Measurements from ENCODE around the gene TWNK.

TWNK gene

GRCh38 chr10:101040851-101041250 lies 53.5 kb downstream of the TWNK start:
- Histone ChIP-seq H2AFZ (ENCODE audit: low read depth, low read length) (no peak overlapping the region), H3K27me3 (ENCODE audit: insufficient read depth, low read length, poor library complexity) (no peaks in the 10 kb centered on the region), H3K4me1 (ENCODE audit: insufficient read depth, low read length) (peaks cover 29% of the 10 kb centered on the region), H3K9me3 (ENCODE audit: insufficient read depth, low read length, severe bottlenecking) (no peaks in the 10 kb centered on the region), H3K27ac (ENCODE audit: low read length) (no peak overlapping the region), H3K4me3 (ENCODE audit: low read depth in 1 of 2, low read length in 2 of 2) (no peak overlapping the region), H3K79me2 (ENCODE audit: insufficient read depth, low read length) (peaks cover 9% of the 10 kb centered on the region), H4K20me1 (ENCODE audit: insufficient read depth, low read length) (peaks cover 13% of the 10 kb centered on the region; the same call in 1 of the 2 replicates), H3K9ac (ENCODE audit: low read depth, low read length) (no peak overlapping the region), H3K4me2 (ENCODE audit: insufficient read depth, low read length) (no peak overlapping the region), H3K36me3 (ENCODE audit: insufficient read depth, low read length) (no peaks in the 10 kb centered on the region)
- ATAC-seq (ENCODE audit: insufficient read depth, low read depth) = no peak
- DNase-seq = no peak
- no peak for TF ChIP-seq EZH2 (IDR thresholded peaks at IDR 0.05; ENCODE audit: borderline replicate concordance, low read depth, low read length, severe bottlenecking)
- TF ChIP-seq, protein P1, sequence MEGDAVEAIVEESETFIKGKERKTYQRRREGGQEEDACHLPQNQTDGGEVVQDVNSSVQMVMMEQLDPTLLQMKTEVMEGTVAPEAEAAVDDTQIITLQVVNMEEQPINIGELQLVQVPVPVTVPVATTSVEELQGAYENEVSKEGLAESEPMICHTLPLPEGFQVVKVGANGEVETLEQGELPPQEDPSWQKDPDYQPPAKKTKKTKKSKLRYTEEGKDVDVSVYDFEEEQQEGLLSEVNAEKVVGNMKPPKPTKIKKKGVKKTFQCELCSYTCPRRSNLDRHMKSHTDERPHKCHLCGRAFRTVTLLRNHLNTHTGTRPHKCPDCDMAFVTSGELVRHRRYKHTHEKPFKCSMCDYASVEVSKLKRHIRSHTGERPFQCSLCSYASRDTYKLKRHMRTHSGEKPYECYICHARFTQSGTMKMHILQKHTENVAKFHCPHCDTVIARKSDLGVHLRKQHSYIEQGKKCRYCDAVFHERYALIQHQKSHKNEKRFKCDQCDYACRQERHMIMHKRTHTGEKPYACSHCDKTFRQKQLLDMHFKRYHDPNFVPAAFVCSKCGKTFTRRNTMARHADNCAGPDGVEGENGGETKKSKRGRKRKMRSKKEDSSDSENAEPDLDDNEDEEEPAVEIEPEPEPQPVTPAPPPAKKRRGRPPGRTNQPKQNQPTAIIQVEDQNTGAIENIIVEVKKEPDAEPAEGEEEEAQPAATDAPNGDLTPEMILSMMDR (IDR thresholded peaks at IDR 0.05; ENCODE audit: borderline replicate concordance, extremely low read depth, low read length, poor library complexity, severe bottlenecking) = no peak

- Histone ChIP-seq H3K9me3 (ENCODE audit: insufficient read depth, low read length, severe bottlenecking) (no peaks in the 10 kb centered on the region), H3K4me1 (ENCODE audit: insufficient read depth, low read length) (peaks cover 29% of the 10 kb centered on the region), H3K27ac (ENCODE audit: low read length) (peak overlapping the region; percentile 88; the same call in 1 of the 2 replicates), H3K36me3 (ENCODE audit: insufficient read depth, low read length) (no peaks in the 10 kb centered on the region), H3K4me2 (ENCODE audit: insufficient read depth, low read length) (peak overlapping the region; percentile 88), H3K27me3 (ENCODE audit: insufficient read depth, low read length, poor library complexity) (no peaks in the 10 kb centered on the region), H3K9ac (ENCODE audit: low read depth, low read length) (no peak overlapping the region), H4K20me1 (ENCODE audit: insufficient read depth, low read length) (peaks cover 13% of the 10 kb centered on the region; the same call in 1 of the 2 replicates), H2AFZ (ENCODE audit: low read depth, low read length) (no peak overlapping the region), H3K4me3 (ENCODE audit: low read depth in 1 of 2, low read length in 2 of 2) (no peak overlapping the region), H3K79me2 (ENCODE audit: insufficient read depth, low read length) (peaks cover 9% of the 10 kb centered on the region)
- ATAC-seq (ENCODE audit: insufficient read depth, low read depth) = peak; percentile 80
- DNase-seq = peak; percentile 82
- no peak for TF ChIP-seq EZH2 (IDR thresholded peaks at IDR 0.05; ENCODE audit: borderline replicate concordance, low read depth, low read length, severe bottlenecking)
- TF ChIP-seq, protein P1 (IDR thresholded peaks at IDR 0.05; ENCODE audit: borderline replicate concordance, extremely low read depth, low read length, poor library complexity, severe bottlenecking) = peak; percentile 93
Observed at GRCh38 chr10:101041252-101041761, 54.0 kb downstream of the TWNK start.

DNA sequence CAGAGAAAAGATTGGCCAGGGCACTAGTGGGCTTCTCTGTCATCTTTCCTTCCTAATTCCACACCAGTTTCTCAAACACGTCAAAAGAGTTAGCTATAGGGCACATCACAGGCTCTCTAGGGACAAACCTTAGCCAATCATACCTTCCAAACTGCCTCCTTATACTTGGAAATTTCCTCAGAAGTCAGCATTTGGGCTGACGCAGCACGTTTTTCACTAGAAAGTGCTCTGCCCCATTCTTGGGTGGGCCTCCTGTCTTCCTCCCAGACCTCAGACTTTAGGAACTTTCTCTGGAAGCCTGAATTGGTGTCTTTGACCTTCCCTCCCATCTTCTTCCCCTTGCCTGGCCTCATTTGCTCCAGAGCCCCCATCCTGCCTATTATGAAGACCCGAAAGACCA lies 54.8 kb downstream of the TWNK start:
- Histone ChIP-seq H2AFZ (ENCODE audit: low read depth, low read length) (peak overlapping the region; percentile 83), H3K4me2 (ENCODE audit: insufficient read depth, low read length) (peak overlapping the region; percentile 88), H3K4me3 (ENCODE audit: low read depth in 1 of 2, low read length in 2 of 2) (peak overlapping the region; percentile 29 to 75; a peak in 3 of 4 replicates), H4K20me1 (ENCODE audit: insufficient read depth, low read length) (peaks cover 9% of the 10 kb centered on the region; the same call in 1 of the 2 replicates), H3K27me3 (ENCODE audit: insufficient read depth, low read length, poor library complexity) (no peaks in the 10 kb centered on the region), H3K9ac (ENCODE audit: low read depth, low read length) (peak overlapping the region; percentile 62), H3K9me3 (ENCODE audit: insufficient read depth, low read length, severe bottlenecking) (no peaks in the 10 kb centered on the region), H3K27ac (ENCODE audit: low read length) (peak overlapping the region; percentile 88), H3K79me2 (ENCODE audit: insufficient read depth, low read length) (peaks cover 9% of the 10 kb centered on the region), H3K4me1 (ENCODE audit: insufficient read depth, low read length) (peaks cover 29% of the 10 kb centered on the region), H3K36me3 (ENCODE audit: insufficient read depth, low read length) (no peaks in the 10 kb centered on the region)
- ATAC-seq (ENCODE audit: insufficient read depth, low read depth) = no peak
- TF ChIP-seq, protein P1 (IDR thresholded peaks at IDR 0.05; ENCODE audit: borderline replicate concordance, extremely low read depth, low read length, poor library complexity, severe bottlenecking) = no peak
- TF ChIP-seq EZH2 (IDR thresholded peaks at IDR 0.05; ENCODE audit: borderline replicate concordance, low read depth, low read length, severe bottlenecking) = no peak
- no peak for DNase-seq

Data from DND-41 (cell line).